ENCODE data around the gene LITAF.

The LITAF gene

GRCh38 chr16:11632455-11632939 lies 45.8 kb upstream of the LITAF start:
- H3K4me3 ChIP-seq (replicated peaks; ENCODE audit: low read depth, low read length), result no peak overlapping the region
- DNase-seq (ENCODE audit: extremely low read depth, low read depth), result no peak
- no peak for TF ChIP-seq CTCF (IDR thresholded peaks at IDR 0.05; ENCODE audit: low read depth, low read length, missing control alignments)

GRCh38 chr16:11631214-11631613 lies 44.5 kb upstream of the LITAF start:
- TF ChIP-seq CTCF (IDR thresholded peaks at IDR 0.05; ENCODE audit: low read depth, low read length, missing control alignments), result no peak
- H3K4me3 ChIP-seq (replicated peaks; ENCODE audit: low read depth, low read length), result no peak overlapping the region
- no peak for DNase-seq (ENCODE audit: extremely low read depth, low read depth)

GRCh38 chr16:11630768-11631056 lies 44.0 kb upstream of the LITAF start:
- no peak for DNase-seq (ENCODE audit: extremely low read depth, low read depth)
- TF ChIP-seq CTCF (IDR thresholded peaks at IDR 0.05; ENCODE audit: low read depth, low read length, missing control alignments), result no peak
- H3K4me3 ChIP-seq (replicated peaks; ENCODE audit: low read depth, low read length), result no peak overlapping the region

GRCh38 chr16:11630046-11630767 lies 43.5 kb upstream of the LITAF start:
- no peak overlapping the region for H3K4me3 ChIP-seq (replicated peaks; ENCODE audit: low read depth, low read length)
- no peak for DNase-seq (ENCODE audit: extremely low read depth, low read depth)
- no peak for TF ChIP-seq CTCF (IDR thresholded peaks at IDR 0.05; ENCODE audit: low read depth, low read length, missing control alignments)

GRCh38 chr16:11629071-11630030 lies 42.6 kb upstream of the LITAF start:
- no peak for TF ChIP-seq CTCF (IDR thresholded peaks at IDR 0.05; ENCODE audit: low read depth, low read length, missing control alignments)
- DNase-seq (ENCODE audit: extremely low read depth, low read depth), result no peak
- no peak overlapping the region for H3K4me3 ChIP-seq (replicated peaks; ENCODE audit: low read depth, low read length)

GRCh38 chr16:11627822-11628457 lies 41.2 kb upstream of the LITAF start:
- no peak overlapping the region for H3K4me3 ChIP-seq (replicated peaks; ENCODE audit: low read depth, low read length)
- TF ChIP-seq CTCF (IDR thresholded peaks at IDR 0.05; ENCODE audit: low read depth, low read length, missing control alignments), result no peak
- DNase-seq (ENCODE audit: extremely low read depth, low read depth), result no peak
